Heart right ventricle (tissue), 16 donors: Measurements from ENCODE around the gene ASMTL. TPM values are rescaled to one million over a fixed set of nuclear protein-coding genes. Genes with fewer than 3 reads are reported as not detected.
A peak's percentile ranks its signal among the peaks of the same experiment; 100 is the strongest.
"Not testable (repeated sequence)": the region's sequence is repeated elsewhere in the genome, so short reads cannot be mapped to it uniquely, and the experiment has no call there.

Experiments
- ATAC-seq, 8 donors: fragments of 200-7000 bp; cut with Tn5 transposase; one replicate each; pipeline ENCODE4 v1.9.1; 2020; ENCODE audit warnings: mild to moderate bottlenecking in 8 of 8, moderate library complexity in 8 of 8, moderate number of reproducible peaks in 1 of 8
- DNase-seq, 2 donors: peaks; one replicate each; pipeline ENCODE4 v3.0.0-alpha.2; 2020
- H3K27ac ChIP-seq, 10 donors: fragments of 200-600 bp; sonication (generic) in 2 of 10; one replicate each; pipeline versions ENCODE4 v1.5.0 to v1.8.0; 2020 to 2022; ENCODE audit warnings: mild to moderate bottlenecking in 3 of 10
- H3K27me3 ChIP-seq, 7 donors: fragments of 200-600 bp; one replicate each; pipeline ENCODE4 v1.8.0; 2021 to 2022; ENCODE audit warnings: mild to moderate bottlenecking in 2 of 7
- H3K36me3 ChIP-seq, 9 donors: fragments of 200-600 bp; sonication (generic) in 1 of 9; one replicate each; pipeline versions ENCODE4 v1.5.0 to v1.8.0; 2020 to 2022; ENCODE audit warnings: mild to moderate bottlenecking in 2 of 9
- H3K4me1 ChIP-seq, 9 donors: fragments of 200-600 bp; sonication (generic) in 1 of 9; one replicate each; pipeline versions ENCODE4 v1.5.0 to v1.8.0; 2020 to 2022; ENCODE audit warnings: mild to moderate bottlenecking in 4 of 9
- H3K4me3 ChIP-seq, 10 donors: fragments of 200-600 bp; sonication (generic) in 2 of 10; one replicate each; pipeline versions ENCODE4 v1.5.0 to v1.8.0; 2020 to 2022; ENCODE audit warnings: mild to moderate bottlenecking in 7 of 10, moderate library complexity in 2 of 10
- H3K9me3 ChIP-seq, 11 donors: fragments of 200-600 bp in 10 of 11; sonication (generic) in 2 of 11; one replicate each; pipeline versions ENCODE4 v1.5.0 to v1.8.0; 2013 to 2022; ENCODE audit warnings: mild to moderate bottlenecking in 2 of 11, control low read depth in 1 of 11, moderate library complexity in 1 of 11
- CTCF ChIP-seq, 9 donors: fragments of 200-600 bp; sonication (generic) in 2 of 9; IDR thresholded peaks; one replicate each; pipeline versions ENCODE4 v1.5.0 to v1.8.0; 2021 to 2022; ENCODE audit warnings: antibody characterized with exemption in 9 of 9, mild to moderate bottlenecking in 5 of 9, moderate library complexity in 1 of 9
- WGBS, 2 donors: extraction: QIAGEN DNeasy Blood & Tissue Kit; methylation state at CpG; one replicate each; pipeline ENCODE4 v1.1.7; 2013; ENCODE audit warnings: inconsistent platforms in 1 of 2; 5-methylcytosine and 5-hydroxymethylcytosine counted together
- intact Hi-C, 10 donors: fragments of 100-400 bp; cut with DNase I; formaldehyde crosslinking; loops; one replicate each; pipeline versions ENCODE4 v1.11.1 to v1.14.2; 2022
- polyA plus RNA-seq, 2 donors: library from polyadenylated mRNA; stranded (reverse); fragments of 200-250 nt; gene quantifications; one replicate each; pipeline ENCODE4 v1.2.3, GENCODE V29; 2013
- total RNA-seq, 10 donors: library from RNA; stranded (reverse); fragmentation: NEBNext Ultra II Directional in 3 of 10; extraction: Animal tissue kit (Norgen Biotek cat#: 25700) in 3 of 10; gene quantifications; one replicate each; pipeline versions ENCODE4 v1.2.1 to v1.2.4, GENCODE V29; 2021 to 2023
- donor health status: Arrhythmogenic right ventricular cardiomyopathy.
- donor health status: ischemic (EF 13 %, LVEDD 7.1; RV severe dilation, severe dysfunction).
- donor health status: healthy with polysubstance abuse.
- donor health status: DM: no; HTN: yes; CAD: no.
- donor health status: DM: no; HTN: no; CAD: no.
- donor health status: ischemic (EF 25% LVEDD 6.9; RV normal size, moderate dysfunction).
- donor health status: ischemic (EF 25% LVEDD 5.7; RV mildly dilated, moderate dysfunction).
- donor health status: healthy.
- donor health status: DM: yes; HTN: yes; CAD: no.
- donor health status: Ischemic cardiomyopathy.
- donor health status: ischemic (EF 35%, LVEDD 5.7; RV mildly dilated, moderate dysfunction).
- donor health status: nonischemic (EF 11% LVEDD 7.7; RV severe dilation, severe dysfunction).
- donor health status: DM: yes; HTN: yes; CAD: no.
- donor health status: PGD.
- donor health status: ischemic (EF 29% LVEDD 5.4; RV normal size, mild dysfunction).
- donor health status: nonischemic (EF 23%, LVEDD 6.1; RV moderate dilation, normal function).

Gene ASMTL
- total and polyA plus RNA-seq, 12 donors, result 16.6 to 50.6 (median 38.3) TPM

GRCh38 chrX:1384658-1385252 lies 68.0 kb downstream of the ASMTL start:
- Histone ChIP-seq H3K9me3 (no peaks in the 10 kb centered on the region), H3K36me3 (peaks cover 5 to 85% (median 50%) of the 10 kb centered on the region in 9 donors), H3K4me3 (no peak overlapping the region), H3K27me3 (no peaks in the 10 kb centered on the region), H3K4me1 (peaks cover 10 to 33% (median 21%) of the 10 kb centered on the region in 9 donors), H3K27ac (no peak overlapping the region)
- WGBS, 2 donors, result 89 to 90% methylated on average over 18 of the region's 18 CpGs
- intact Hi-C loops, result no loop called here
- peak in 3 of 8 donors; percentile 1 to 7 (median 4) for ATAC-seq
- TF ChIP-seq CTCF (IDR thresholded peaks at IDR 0.05), result no peak
- no peak for DNase-seq

- H3K4me3 ChIP-seq, result no peak overlapping the region
- TF ChIP-seq CTCF (IDR thresholded peaks at IDR 0.05), result no peak
- peaks cover 0 to 73% (median 15%) of the 10 kb centered on the region in 9 donors for H3K36me3 ChIP-seq
- WGBS, 2 donors, result 60 to 62% methylated on average over 20 of the region's 20 CpGs
- no peaks in the 10 kb centered on the region for H3K9me3 ChIP-seq
- intact Hi-C loops, result no loop called here
- no peaks in the 10 kb centered on the region for H3K27me3 ChIP-seq
- ATAC-seq (peak in 3 of 8 donors; percentile 2 to 10 (median 8)), DNase-seq (no peak)
- no peak overlapping the region for H3K27ac ChIP-seq
- peaks cover 0 to 7% (median 0%) of the 10 kb centered on the region in 9 donors for H3K4me1 ChIP-seq
Observed at GRCh38 chrX:1380672-1381233, 72.0 kb downstream of the ASMTL start.

- DNase-seq (no peak), ATAC-seq (peak in 2 of 8 donors; percentile 18 to 32)
- peaks cover 0 to 6% (median 0%) of the 10 kb centered on the region in 9 donors for H3K4me1 ChIP-seq
- no peaks in the 10 kb centered on the region for H3K27me3 ChIP-seq
- intact Hi-C loops, result no loop called here
- H3K4me3 ChIP-seq, result no peak overlapping the region
- no peak for TF ChIP-seq CTCF (IDR thresholded peaks at IDR 0.05)
- H3K27ac ChIP-seq, result no peak overlapping the region
- no peaks in the 10 kb centered on the region for H3K9me3 ChIP-seq
- 90 to 91% methylated on average over 24 of the region's 24 CpGs for WGBS, 2 donors
- peaks cover 0 to 49% (median under 1%) of the 10 kb centered on the region in 9 donors for H3K36me3 ChIP-seq
Observed at GRCh38 chrX:1378306-1378759, 74.4 kb downstream of the ASMTL start.

- WGBS, 2 donors, result 87 to 92% methylated on average over 4 of the region's 4 CpGs
- no peak for ATAC-seq
- no peak for TF ChIP-seq CTCF (IDR thresholded peaks at IDR 0.05)
Observed at GRCh38 chrX:1368385-1368698, 84.4 kb downstream of the ASMTL start.

GRCh38 chrX:1366363-1366762 lies 86.3 kb downstream of the ASMTL start:
- peaks cover 0 to 43% (median 0%) of the 10 kb centered on the region in 9 donors for H3K36me3 ChIP-seq
- H3K27me3 ChIP-seq, ATAC-seq, intact Hi-C loops, H3K4me3 ChIP-seq, DNase-seq, H3K9me3 ChIP-seq, H3K27ac ChIP-seq, H3K4me1 ChIP-seq: not testable (repeated sequence)
- WGBS, 2 donors, result 94% methylated on average over 57 of the region's 63 CpGs; no CpG with 5 or more reads in 1 of the 2 donors

More at GRCh38 chrX:1368385-1368698, 84.4 kb downstream of the ASMTL start:
- intact Hi-C loops, result no loop called here
- DNase-seq, result no peak
- no peaks in the 10 kb centered on the region for H3K9me3 ChIP-seq
- no peaks in the 10 kb centered on the region for H3K27me3 ChIP-seq
- H3K27ac ChIP-seq, result no peak overlapping the region
- no peaks in the 10 kb centered on the region for H3K4me1 ChIP-seq
- H3K36me3 ChIP-seq, result peaks cover 0 to 24% (median 0%) of the 10 kb centered on the region in 9 donors
- no peak overlapping the region for H3K4me3 ChIP-seq
